Glomerular visceral epithelial cell (primary cell): Measurements from ENCODE around the gene KIF2C.
"Not testable (repeated sequence)": the region's sequence is repeated elsewhere in the genome, so short reads cannot be mapped to it uniquely, and the experiment has no call there.

Experiments used
- DNase-seq: peaks from one replicate; pipeline ENCODE4 v3.0.0-alpha.2; 2016; ENCODE audit errors: extremely low spot score

KIF2C gene

GRCh38 chr1:44739307-44740178 is at the start of gene KIF2C:
TSS of gene KIF2C (plus strand) at chr1:44739837. CDS start at chr1:44739933, 96 bp downstream.
- peak; percentile 98 for DNase-seq

DNA sequence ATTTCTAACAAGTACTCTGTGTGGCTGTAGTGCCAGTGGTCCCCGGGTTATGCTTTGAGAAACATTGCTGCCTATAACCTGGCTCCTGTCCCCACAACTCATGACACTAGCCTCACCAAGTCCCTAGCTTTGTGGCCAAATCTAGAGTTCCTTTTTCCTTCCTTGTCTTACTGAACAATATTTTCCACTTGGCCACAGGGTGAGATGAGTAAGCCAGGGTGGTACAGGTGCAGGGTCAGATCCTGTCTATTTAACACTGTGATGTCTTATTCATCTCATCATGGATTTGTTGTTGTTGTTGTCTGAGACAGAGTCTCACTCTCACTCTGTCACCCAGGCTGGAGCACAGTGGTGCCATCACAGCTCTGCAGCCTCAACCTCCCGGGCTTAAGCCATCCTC is 46.5 kb upstream of the KIF2C start:
- no peak for DNase-seq

- no peak for DNase-seq
These were observed 45.7 kb upstream of the KIF2C start for GRCh38 chr1:44693900-44694299.

DNA sequence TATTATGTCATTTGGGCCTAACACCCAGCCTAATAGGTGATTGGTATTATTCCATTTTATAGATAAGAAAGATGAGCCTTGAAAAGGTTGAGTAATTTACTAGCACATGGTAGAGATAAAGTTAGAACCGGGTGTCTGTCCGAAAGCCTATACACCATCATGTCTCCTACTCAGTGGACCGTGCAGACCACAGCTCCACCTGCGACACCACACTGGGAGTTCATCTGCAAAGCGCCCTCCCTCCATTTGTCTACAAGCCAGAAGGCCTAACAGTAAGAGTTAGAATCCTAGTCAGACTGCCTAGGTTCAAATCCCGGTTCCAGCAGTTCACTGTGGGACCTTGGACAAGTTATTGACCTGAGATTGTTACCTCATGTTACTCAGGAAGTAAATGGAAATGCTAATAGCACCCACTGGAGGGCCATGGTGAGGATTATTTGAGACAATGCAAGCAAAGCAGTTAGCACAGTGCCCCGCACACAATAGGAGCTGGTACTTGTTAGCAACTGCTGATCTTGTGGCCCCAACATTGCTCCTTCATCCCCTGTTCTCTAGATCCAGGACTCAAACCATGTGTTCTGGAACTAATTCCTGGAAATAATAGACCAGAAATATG is 44.7 kb upstream of the KIF2C start:
- DNase-seq: no peak

DNA sequence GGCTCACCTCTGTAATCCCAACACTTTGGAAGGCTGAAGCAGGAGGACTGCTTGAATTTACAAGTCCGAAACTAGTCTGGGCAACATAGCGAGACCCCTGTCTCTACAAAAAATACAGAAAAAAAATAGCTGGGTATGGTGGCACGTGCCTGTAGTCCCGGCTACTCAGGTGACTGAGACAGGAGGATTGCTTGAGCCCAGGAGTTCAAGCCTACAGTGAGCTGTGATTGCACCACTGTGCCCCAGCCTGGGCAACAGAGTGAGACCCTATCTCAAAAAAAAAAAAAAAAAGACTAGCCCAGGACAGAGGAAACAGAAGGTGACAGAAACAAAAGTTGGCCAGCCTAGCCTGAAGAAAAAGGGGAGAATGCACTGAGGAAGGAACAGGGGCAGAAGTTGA is 44.0 kb upstream of the KIF2C start:
- DNase-seq: no peak

- no peak for DNase-seq
These were observed 43.5 kb upstream of the KIF2C start for GRCh38 chr1:44696101-44696500.

DNA sequence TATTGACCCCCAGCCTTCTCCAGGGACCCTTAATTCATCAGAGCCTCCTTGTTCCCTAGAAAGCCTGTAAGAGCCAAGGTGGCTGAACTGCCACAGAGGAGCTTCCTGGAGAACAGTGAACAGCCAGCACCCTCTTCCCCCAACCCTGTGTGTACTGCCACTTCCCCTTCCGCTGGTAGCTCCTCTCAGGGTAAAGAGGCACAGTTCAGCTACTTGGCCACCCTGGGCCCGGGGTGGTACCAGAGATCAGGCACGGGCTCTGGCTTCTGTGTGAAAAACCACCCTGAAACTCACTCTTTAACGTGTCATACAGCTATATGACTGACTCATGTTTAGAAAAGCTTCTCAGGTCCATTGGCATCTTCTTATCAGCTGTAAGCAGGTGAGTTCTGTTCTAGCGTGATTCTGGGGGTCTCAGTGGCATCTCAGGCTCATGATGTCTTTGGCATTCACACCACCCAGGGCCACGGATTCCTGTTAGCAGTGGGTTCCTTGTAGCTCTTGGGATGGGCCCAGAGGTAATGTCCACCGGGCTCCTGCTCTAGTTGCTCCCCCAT is 42.8 kb upstream of the KIF2C start:
- DNase-seq: no peak

- DNase-seq: no peak
These were observed 41.5 kb upstream of the KIF2C start for GRCh38 chr1:44698138-44698537.

GRCh38 chr1:44699375-44699774 is 40.3 kb upstream of the KIF2C start:
- DNase-seq: not testable (repeated sequence)

- no peak for DNase-seq
These were observed 39.1 kb upstream of the KIF2C start for GRCh38 chr1:44700573-44700972.

GRCh38 chr1:44701141-44701573 is 38.5 kb upstream of the KIF2C start:
- no peak for DNase-seq

- DNase-seq: no peak
These were observed 34.2 kb upstream of the KIF2C start for GRCh38 chr1:44705470-44705869.

- DNase-seq: no peak
These were observed 33.7 kb upstream of the KIF2C start for GRCh38 chr1:44705938-44706337.

GRCh38 chr1:44707112-44707881 is 32.3 kb upstream of the KIF2C start:
- DNase-seq: peak; percentile 68

- no peak for DNase-seq
These were observed 31.4 kb upstream of the KIF2C start for GRCh38 chr1:44707959-44708831.

- no peak for DNase-seq
These were observed 26.3 kb upstream of the KIF2C start for GRCh38 chr1:44713321-44713781.

DNA sequence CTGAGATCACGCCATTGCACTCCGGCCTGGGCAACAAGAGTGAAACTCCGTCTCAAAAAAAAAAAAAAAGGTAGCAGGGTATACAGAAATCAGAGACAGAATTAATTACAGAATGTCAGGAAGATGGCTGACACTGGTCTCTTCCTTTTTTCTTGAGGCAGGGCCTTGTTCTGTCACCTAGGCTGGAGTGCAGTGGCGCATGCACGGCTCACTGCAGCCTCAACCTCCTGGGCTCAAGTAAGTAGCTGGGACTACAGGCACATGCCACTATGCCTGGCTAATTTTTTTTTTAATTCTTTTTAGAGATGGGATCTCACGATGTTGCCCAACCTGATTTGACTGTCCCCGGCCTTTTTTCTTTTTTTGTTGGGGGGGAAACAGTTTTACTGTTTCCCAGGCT is 25.1 kb upstream of the KIF2C start:
- DNase-seq: no peak

DNA sequence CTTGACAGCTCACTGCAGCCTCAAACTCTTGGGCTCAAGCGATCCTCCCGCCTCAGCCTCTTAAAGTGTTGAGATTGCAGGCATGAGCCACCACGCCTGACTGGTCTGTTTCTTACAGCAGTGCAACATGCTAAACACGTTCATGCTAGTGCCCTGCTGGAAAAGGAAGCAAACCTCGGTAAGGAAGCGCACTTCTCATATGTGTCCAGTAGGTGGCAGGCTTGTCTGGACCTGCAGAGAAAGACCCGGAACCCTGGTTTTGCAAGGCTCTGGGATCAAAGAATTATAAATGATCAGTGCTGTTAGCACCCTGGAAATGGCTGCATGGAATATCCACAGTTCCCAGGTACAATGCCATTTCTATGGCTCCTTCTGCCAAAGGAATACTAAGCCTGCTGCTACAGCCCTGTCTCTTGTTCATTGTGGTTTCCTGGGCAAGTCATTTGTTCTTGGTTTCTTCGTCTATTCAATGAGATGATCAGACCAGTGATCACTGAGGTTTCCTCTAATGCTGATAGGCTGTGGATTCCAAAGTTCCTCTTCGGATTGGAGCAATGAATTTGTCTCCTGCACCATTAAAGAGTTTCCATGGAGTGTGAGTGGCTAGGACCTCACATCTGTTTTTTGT is 24.6 kb upstream of the KIF2C start:
- DNase-seq: peak; percentile 77

GRCh38 chr1:44717156-44717555 is 22.5 kb upstream of the KIF2C start:
- DNase-seq: peak; percentile 53

DNA sequence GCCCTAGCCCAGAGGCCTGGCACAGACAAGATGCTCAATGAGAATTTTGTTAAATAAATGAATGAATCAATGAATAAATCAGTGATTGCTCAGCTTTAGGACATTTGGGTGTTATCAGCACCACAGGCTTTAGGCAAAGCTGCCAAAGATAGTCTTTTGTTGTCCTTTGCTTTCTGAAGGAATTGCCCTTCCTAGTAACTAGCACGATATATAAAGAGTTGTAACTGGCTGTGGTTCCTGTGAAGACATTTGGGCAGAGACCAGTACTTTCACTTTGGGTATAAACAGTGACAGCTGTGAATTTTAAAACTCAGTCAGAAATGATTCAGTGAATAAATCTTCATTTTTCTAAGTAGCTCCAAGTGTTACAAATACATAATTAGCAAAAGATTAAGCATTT is 22.0 kb upstream of the KIF2C start:
- DNase-seq: no peak

- DNase-seq: no peak
These were observed 21.5 kb upstream of the KIF2C start for GRCh38 chr1:44718091-44718490.
